HG03159 (cell line): ENCODE measurements around the gene PARVG.
"Not testable (repeated sequence)": the region's sequence is repeated elsewhere in the genome, so short reads cannot be mapped to it uniquely, and the experiment has no call there.

Source experiments
- ATAC-seq: cut with Tn5 transposase; IDR thresholded peaks from one replicate; pipeline ENCODE4 v1.9.1; 2021; ENCODE audit warnings: mild to moderate bottlenecking, moderate library complexity; ENCODE audit not compliant: unreplicated experiment

Gene PARVG

DNA sequence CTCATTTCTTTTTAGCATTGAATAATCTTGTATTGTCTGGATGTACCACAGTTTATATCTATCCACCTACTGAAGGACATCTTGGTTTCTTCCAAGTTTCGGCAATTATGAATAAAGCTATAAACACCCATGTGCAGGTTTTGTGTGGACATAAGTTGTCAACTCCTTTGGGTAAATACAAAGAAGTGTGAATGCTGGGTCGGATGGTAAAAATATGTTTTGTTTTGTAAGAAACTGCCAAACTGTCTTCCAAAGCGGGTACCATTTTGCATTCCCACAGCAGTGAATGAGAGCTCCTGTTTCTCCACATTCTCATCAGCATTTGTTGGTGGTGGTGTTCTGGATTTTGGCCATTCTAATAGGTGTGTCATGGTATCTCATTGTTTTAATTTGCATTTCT lies 60.4 kb downstream of the PARVG start:
- ATAC-seq: not testable (repeated sequence)

DNA sequence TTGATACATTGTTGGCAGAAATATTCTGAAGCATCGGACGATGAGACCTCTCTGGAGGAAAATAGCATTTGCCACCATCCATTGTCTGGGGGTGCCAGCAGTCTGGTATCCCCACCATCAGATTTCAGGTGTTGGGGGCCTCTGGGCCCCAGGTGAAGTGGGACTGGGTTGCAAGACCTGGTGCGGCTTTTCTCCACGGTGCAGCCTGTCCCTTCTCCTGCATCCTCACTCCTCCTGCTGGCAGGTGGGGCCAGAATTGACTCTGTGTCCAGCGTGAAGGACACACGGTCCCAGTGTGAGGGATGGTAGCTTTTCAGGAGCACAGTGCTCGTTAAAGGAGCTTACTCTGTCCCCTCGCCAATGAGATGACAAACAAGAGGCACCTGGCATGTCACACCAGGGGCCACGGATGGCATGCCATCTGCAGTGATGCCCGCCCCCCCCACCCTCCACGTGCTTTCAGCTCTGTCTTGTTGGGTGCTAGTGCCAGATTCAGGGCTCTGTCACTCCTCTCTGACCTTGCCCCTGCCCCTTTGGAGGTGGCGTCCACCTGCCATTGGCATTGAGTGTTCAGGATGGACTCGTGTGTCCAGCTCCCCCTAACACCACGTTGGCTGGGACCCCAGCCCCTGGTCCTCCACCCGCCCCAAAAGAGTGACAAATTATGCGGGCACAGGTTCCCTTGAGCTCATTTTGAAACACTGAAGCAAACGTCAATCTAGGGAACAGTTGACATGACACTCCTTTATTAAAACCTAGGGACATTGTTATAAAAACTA lies 62.4 kb downstream of the PARVG start:
- no peak for ATAC-seq

DNA sequence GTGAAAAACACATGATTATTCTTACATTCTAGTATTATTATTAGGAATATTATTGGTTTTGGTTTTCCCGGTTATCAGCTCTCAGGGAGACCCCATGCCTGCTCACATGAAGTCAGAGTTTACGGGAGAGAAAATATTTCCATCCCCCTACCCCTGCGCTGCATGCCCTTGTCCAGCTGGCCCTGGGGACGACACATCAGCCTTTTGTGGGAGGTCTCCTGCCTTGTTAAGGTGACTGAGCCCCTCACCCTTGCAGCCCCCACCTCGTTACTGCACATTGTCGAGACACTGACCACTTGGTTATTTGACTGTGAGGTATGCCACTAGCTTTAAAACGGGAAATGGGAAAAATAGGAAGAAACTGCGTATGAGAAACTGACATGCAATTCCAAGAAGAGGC lies 63.0 kb downstream of the PARVG start:
- ATAC-seq: no peak

DNA sequence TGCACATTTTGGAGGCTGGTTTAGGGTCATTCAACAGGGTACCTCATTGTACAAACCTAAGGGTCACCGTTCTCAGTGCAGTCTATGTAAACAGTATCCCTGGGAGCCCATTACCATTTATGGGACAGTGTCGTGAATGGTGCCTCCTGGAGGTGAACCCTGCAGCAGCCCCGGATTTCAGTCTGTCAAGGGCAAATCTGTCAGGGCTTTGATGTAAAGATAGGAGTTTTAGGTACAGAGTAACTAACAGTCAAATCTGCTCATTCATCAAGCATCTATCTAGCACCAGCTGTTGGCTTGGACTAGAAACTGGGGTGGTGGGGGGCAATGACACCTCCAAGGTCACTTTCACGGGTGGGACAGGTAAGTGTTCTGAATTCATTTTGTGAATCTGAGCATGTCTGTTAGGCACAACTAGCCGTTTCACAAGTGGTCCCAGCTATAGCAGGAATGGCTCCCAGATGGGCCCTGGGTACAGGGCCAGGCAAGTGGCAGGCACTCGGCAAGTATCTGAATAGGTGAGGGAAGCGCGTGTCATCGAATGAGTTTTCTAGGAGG lies 63.6 kb downstream of the PARVG start:
- no peak for ATAC-seq

- ATAC-seq: no peak
These were observed 64.7 kb downstream of the PARVG start for GRCh38 chr22:44245438-44245837.

- ATAC-seq: no peak
These were observed 65.1 kb downstream of the PARVG start for GRCh38 chr22:44245867-44246266.

GRCh38 chr22:44246615-44247326 lies 66.0 kb downstream of the PARVG start:
- ATAC-seq: no peak

GRCh38 chr22:44247346-44247745 lies 66.6 kb downstream of the PARVG start:
- no peak for ATAC-seq

DNA sequence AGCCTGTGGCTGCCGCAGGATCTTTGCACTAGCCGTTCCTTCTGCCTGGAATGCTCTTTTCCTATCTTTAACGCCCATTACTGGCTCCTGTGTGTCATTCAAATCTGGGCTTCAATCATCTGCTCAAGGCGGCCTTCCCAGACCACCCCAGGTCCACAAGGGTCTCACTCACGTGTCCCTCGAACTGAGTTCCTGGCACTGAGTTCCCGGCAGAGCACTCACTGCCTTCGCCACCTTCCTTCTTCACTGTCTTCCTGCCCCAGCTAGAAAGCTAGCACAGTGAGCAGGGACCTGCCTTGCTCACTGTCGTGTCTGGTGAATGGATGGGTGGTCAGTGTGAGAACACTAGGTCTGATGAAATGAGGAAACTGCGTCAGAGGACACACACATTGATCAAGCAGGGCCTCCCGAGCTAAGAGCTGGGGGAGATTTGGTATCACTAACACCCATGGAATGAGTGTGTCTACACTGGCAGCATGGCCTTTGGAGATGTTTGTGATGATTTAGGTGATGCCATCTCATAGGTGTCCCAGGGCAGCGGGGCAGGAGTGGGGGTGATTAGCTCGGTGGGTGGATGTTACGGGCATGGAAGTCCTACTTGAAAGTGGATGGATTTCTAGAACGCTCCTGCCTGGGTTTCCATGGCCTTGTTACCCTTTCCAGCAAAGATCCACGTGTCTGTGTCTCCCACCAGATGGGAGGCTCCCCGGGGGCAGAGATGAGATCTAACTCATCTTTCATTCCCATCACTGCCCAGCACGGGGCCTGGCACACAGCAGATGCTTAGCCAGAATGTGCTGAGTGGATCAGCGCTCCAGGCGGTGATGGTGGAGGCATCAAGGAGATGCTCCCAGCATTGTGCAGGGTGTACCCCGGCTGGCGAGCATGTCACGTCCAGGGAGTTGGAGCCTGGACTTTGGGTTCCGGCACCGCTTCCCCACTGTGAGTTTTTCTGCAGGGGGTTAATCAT lies 67.5 kb downstream of the PARVG start:
- ATAC-seq: no peak

GRCh38 chr22:44248926-44249325 lies 68.2 kb downstream of the PARVG start:
- ATAC-seq: no peak

- no peak for ATAC-seq
These were observed 68.8 kb downstream of the PARVG start for GRCh38 chr22:44249376-44250147.

- no peak for ATAC-seq
These were observed 74.1 kb downstream of the PARVG start for GRCh38 chr22:44254811-44255210.

- no peak for ATAC-seq
These were observed 75.4 kb downstream of the PARVG start for GRCh38 chr22:44256085-44256484.

GRCh38 chr22:44256556-44257485 lies 76.1 kb downstream of the PARVG start:
- no peak for ATAC-seq
